ENCODE results near the gene HECTD2. TPM values are rescaled to one million over a fixed set of nuclear protein-coding genes. Genes with fewer than 3 reads are reported as not detected.

HECTD2 gene
- total RNA-seq, 6 experiments from 2014 or later, result 1.5 to 3.7 (median 3.1) TPM

DNA sequence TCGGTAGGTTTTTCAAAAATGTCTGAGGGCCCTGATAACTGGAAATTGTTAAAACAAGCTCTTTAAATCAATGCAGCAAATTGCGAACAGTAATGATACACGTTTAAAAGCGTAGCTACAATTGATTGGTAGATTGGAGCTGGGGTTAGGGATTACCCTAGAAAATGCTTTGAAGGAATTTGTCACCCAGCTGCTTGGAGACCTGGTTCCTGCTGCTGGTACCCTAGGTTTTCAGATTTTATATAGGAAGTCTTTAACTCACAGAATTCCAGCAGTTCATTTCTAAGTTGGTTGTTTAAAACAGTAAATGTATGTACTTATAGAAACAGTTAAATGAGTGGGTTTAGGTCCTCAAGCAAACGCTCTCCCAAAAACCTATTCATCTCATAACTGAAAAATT lies 1.5 kb downstream of the HECTD2 start:
- intact Hi-C loops (cut with DNase I), result no loop called here
- Histone ChIP-seq H3K27ac (no peak overlapping the region), H3K36me3 (no peaks in the 10 kb centered on the region), H3K9me3 (no peaks in the 10 kb centered on the region), H3K4me3 (peak overlapping the region in 1 of 3 donors; percentile 66), H3K27me3 (no peaks in the 10 kb centered on the region), H3K4me1 (no peaks in the 10 kb centered on the region)
- TF ChIP-seq, protein P1, sequence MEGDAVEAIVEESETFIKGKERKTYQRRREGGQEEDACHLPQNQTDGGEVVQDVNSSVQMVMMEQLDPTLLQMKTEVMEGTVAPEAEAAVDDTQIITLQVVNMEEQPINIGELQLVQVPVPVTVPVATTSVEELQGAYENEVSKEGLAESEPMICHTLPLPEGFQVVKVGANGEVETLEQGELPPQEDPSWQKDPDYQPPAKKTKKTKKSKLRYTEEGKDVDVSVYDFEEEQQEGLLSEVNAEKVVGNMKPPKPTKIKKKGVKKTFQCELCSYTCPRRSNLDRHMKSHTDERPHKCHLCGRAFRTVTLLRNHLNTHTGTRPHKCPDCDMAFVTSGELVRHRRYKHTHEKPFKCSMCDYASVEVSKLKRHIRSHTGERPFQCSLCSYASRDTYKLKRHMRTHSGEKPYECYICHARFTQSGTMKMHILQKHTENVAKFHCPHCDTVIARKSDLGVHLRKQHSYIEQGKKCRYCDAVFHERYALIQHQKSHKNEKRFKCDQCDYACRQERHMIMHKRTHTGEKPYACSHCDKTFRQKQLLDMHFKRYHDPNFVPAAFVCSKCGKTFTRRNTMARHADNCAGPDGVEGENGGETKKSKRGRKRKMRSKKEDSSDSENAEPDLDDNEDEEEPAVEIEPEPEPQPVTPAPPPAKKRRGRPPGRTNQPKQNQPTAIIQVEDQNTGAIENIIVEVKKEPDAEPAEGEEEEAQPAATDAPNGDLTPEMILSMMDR (IDR thresholded peaks at IDR 0.05), result no peak
- TF ChIP-seq POLR2A (IDR thresholded peaks at IDR 0.05), result no peak
- ATAC-seq (no peak), DNase-seq (no peak)
- 77% methylated on average over 5 of the region's 5 CpGs for WGBS (ENCODE audit: insufficient coverage, low coverage, low lambda C conversion rate, missing lambda C conversion rate)

DNA sequence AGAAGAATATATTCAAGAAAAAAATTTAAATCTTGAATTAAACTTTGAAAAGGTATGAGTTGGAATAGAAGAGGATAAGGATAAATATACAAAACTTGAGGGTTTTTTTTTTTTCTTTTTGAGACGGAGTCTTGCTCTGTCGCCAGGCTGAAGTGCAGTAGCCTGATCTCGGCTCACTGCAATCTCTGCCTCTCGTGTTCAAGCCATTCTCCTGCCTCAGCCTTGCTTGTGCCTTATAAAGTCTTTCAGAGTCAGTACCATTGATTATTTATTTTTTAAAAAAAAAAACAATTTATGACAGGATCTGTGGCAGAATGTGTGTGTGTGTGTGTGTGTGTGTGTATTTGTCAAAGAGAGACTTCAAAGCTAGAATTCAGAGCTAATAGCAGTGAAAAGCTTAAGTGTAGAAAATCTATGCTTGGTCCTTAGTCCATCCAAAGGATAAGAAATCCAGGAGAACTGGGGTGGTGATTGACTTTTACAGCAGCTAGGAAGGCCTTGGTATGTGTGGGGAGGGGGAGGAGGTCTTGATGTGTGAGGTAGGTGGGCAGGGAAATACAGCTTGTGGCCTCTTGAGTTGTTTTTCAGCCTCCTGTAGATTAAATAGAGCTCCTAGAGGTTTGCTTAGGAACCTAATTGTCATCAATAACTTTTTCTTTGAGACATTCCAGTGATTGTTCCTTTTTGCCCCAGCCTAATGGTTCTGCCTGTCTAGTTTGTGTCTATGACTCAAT lies 2.4 kb downstream of the HECTD2 start:
- H3K4me3 ChIP-seq, result no peak overlapping the region
- intact Hi-C loops (cut with DNase I), result no loop called here
- H3K27me3 ChIP-seq, result no peaks in the 10 kb centered on the region
- H3K9me3 ChIP-seq, result no peaks in the 10 kb centered on the region
- no peaks in the 10 kb centered on the region for H3K4me1 ChIP-seq
- WGBS (ENCODE audit: insufficient coverage, low coverage, low lambda C conversion rate, missing lambda C conversion rate), result 79% methylated on average over 4 of the region's 4 CpGs
- H3K27ac ChIP-seq, result no peak overlapping the region
- H3K36me3 ChIP-seq, result no peaks in the 10 kb centered on the region
- DNase-seq (no peak), ATAC-seq (no peak)
- no peak for TF ChIP-seq POLR2A (IDR thresholded peaks at IDR 0.05)
- TF ChIP-seq, protein P1 (IDR thresholded peaks at IDR 0.05), result no peak

DNA sequence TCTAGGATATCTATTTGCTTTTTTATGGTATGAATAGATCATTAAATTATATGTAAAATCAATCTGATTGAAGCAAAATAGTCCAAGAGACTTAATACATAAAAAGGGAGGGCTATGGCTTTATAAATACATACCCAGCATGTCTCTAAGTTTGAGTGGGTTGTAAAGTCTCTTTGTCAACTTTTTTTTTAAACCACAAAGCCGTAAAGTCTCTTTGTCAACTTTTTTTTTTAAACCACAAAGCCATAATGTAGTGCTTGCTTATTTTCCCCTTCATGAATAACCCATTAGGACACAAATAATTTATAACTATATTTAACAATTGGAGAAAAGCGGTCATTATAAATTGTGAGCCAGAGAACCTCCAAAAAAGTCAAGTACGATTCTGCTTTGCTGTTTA lies 5.7 kb downstream of the HECTD2 start:
- WGBS (ENCODE audit: insufficient coverage, low coverage, low lambda C conversion rate, missing lambda C conversion rate), result 79% methylated on average over 3 of the region's 3 CpGs
- H3K4me3 ChIP-seq, result no peak overlapping the region
- ATAC-seq (no peak), DNase-seq (no peak)
- no peaks in the 10 kb centered on the region for H3K4me1 ChIP-seq
- no peaks in the 10 kb centered on the region for H3K9me3 ChIP-seq
- H3K27me3 ChIP-seq, result no peaks in the 10 kb centered on the region
- no peaks in the 10 kb centered on the region for H3K36me3 ChIP-seq
- H3K27ac ChIP-seq, result no peak overlapping the region
- no peak for TF ChIP-seq POLR2A (IDR thresholded peaks at IDR 0.05)
- TF ChIP-seq, protein P1 (IDR thresholded peaks at IDR 0.05), result no peak
- intact Hi-C loops (cut with DNase I), result no loop called here

DNA sequence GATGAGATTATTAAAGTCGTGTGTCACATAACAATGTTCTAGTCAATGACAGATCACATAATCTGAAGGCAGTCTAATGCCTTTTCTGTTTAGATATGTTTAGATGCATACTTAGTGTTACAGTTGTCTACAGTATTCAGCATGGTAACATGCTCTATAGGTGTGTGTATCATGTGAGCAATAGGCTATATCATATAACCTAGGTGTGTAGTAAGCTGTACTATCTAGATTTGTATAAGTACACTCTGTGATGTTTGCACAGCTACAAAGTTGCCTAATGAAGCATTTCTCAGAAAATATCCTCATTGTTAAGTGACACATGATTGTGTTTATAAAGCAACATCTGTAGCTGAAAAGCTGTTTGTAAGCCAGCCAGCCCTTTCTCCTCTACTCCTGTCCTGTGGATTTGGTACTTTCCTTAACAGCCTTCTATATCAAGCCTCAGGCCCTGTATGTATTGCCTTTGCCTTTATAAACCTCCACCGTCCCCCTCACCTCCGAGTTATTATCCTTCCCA lies 6.3 kb downstream of the HECTD2 start:
- 78% methylated on average over 3 of the region's 3 CpGs for WGBS (ENCODE audit: insufficient coverage, low coverage, low lambda C conversion rate, missing lambda C conversion rate)
- H3K9me3 ChIP-seq, result no peaks in the 10 kb centered on the region
- no peaks in the 10 kb centered on the region for H3K36me3 ChIP-seq
- H3K4me3 ChIP-seq, result no peak overlapping the region
- H3K27ac ChIP-seq, result no peak overlapping the region
- no peak for ATAC-seq
- H3K4me1 ChIP-seq, result no peaks in the 10 kb centered on the region
- intact Hi-C loops (cut with DNase I), result no loop called here
- DNase-seq, result no peak
- TF ChIP-seq, protein P1 (IDR thresholded peaks at IDR 0.05), result no peak
- TF ChIP-seq POLR2A (IDR thresholded peaks at IDR 0.05), result no peak
- H3K27me3 ChIP-seq, result no peaks in the 10 kb centered on the region

Data from right lobe of liver (tissue), 6 donors.